Neural cell (in vitro differentiated cells): ENCODE measurements around the gene TULP1. TPM values are rescaled to one million over a fixed set of nuclear protein-coding genes. Genes with fewer than 3 reads are reported as not detected.

ENCODE experiments used
- H2AFZ ChIP-seq: fragments of 200-600, 300-800 bp; sonication (generic), shearing (Covaris generic); 2 replicates; pipeline ENCODE4 v1.6.0; 2014; ENCODE audit warnings: low read depth, mild to moderate bottlenecking, antibody characterized with exemption, low read length, moderate library complexity
- H3F3A ChIP-seq: fragments of 200-600 bp; shearing (Covaris generic); 2 replicates; pipeline ENCODE4 v1.6.1; 2016; ENCODE audit warnings: mild to moderate bottlenecking, moderate library complexity, mixed read lengths, antibody characterized with exemption, low read length; ENCODE audit not compliant: insufficient read depth, poor library complexity, severe bottlenecking
- H3K27ac ChIP-seq: fragments of 200-600, 300-800 bp; sonication (generic), shearing (Covaris generic); 2 replicates; pipeline ENCODE4 v1.5.1; 2014; ENCODE audit warnings: mild to moderate bottlenecking, low read length, moderate library complexity
- H3K27me3 ChIP-seq: fragments of 300-800, 200-600 bp; sonication (generic), shearing (Covaris generic); 2 replicates; pipeline ENCODE4 v1.6.0; 2014; ENCODE audit warnings: mild to moderate bottlenecking, low read depth, low read length, moderate library complexity; ENCODE audit not compliant: insufficient read depth
- H3K36me3 ChIP-seq: fragments of 300-800, 200-600 bp; sonication (generic), shearing (Covaris generic); 2 replicates; pipeline ENCODE4 v1.5.1; 2014; ENCODE audit warnings: mild to moderate bottlenecking, antibody characterized with exemption, low read length, moderate library complexity; ENCODE audit not compliant: insufficient read depth
- H3K4me2 ChIP-seq: fragments of 300-800, 200-600 bp; sonication (generic), shearing (Covaris generic); 2 replicates; pipeline ENCODE4 v1.6.0; 2014; ENCODE audit warnings: mild to moderate bottlenecking, low read length
- H3K4me3 ChIP-seq: fragments of 300-800, 200-600 bp; sonication (generic), shearing (Covaris generic); 2 replicates; pipeline ENCODE4 v1.5.1; 2014; ENCODE audit warnings: mild to moderate bottlenecking, low read length, moderate library complexity
- H3K79me2 ChIP-seq: fragments of 200-600 bp; shearing (Covaris generic); replicated peaks from 2 replicates; pipeline ENCODE4 v1.6.0; 2014; ENCODE audit warnings: mild to moderate bottlenecking, low read length, moderate library complexity; ENCODE audit not compliant: insufficient read depth
- H3K9ac ChIP-seq: fragments of 300-800, 200-600 bp; sonication (generic), shearing (Covaris generic); 2 replicates; pipeline ENCODE4 v1.6.1; 2016; ENCODE audit warnings: mild to moderate bottlenecking, low read length, mixed read lengths
- H3K9me2 ChIP-seq: fragments of 200-600 bp; shearing (Covaris generic); 2 replicates; pipeline ENCODE4 v1.6.1; 2016; ENCODE audit warnings: mild to moderate bottlenecking, low read length, mixed read lengths; ENCODE audit not compliant: insufficient read depth
- H3K9me3 ChIP-seq: fragments of 200-600, 300-800 bp; sonication (generic), shearing (Covaris generic); 2 replicates; pipeline ENCODE4 v1.6.1; 2016; ENCODE audit warnings: mild to moderate bottlenecking, mixed run types, low read length, moderate library complexity, mixed read lengths
- H4K20me1 ChIP-seq: fragments of 200-600 bp; shearing (Covaris generic); 2 replicates; pipeline ENCODE4 v1.6.1; 2016; ENCODE audit warnings: mild to moderate bottlenecking, mixed run types; ENCODE audit not compliant: insufficient read depth
- EP300 ChIP-seq: fragments of 450-650 bp; conservative IDR thresholded peaks from 2 replicates; pipeline ENCODE4 v1.6.1; 2014; ENCODE audit warnings: antibody characterized with exemption, mild to moderate bottlenecking, moderate library complexity; ENCODE audit not compliant: poor library complexity, severe bottlenecking
- EZH2 ChIP-seq: fragments of 200-600, 300-800 bp; shearing (Covaris generic), sonication (generic); IDR thresholded peaks from 2 replicates; pipeline ENCODE4 v1.6.1; 2014; ENCODE audit warnings: antibody characterized with exemption, low read length, borderline replicate concordance, mild to moderate bottlenecking; ENCODE audit not compliant: insufficient read depth, poor library complexity, severe bottlenecking
- MXI1 ChIP-seq: fragments of 450-650 bp; conservative IDR thresholded peaks from 2 replicates; pipeline ENCODE4 v1.6.1; 2014; ENCODE audit warnings: antibody characterized with exemption, mild to moderate bottlenecking; ENCODE audit not compliant: poor library complexity, severe bottlenecking
- POLR2AphosphoS5 ChIP-seq: IDR thresholded peaks from 2 replicates; pipeline ENCODE4 v1.6.1; 2012
- RAD21 ChIP-seq: fragments of 450-650 bp; conservative IDR thresholded peaks from 2 replicates; pipeline ENCODE4 v1.6.1; 2014; ENCODE audit warnings: antibody characterized with exemption, mild to moderate bottlenecking, moderate library complexity
- SMC3 ChIP-seq: fragments of 450-650 bp; conservative IDR thresholded peaks from 2 replicates; pipeline ENCODE4 v1.6.1; 2014; ENCODE audit warnings: antibody characterized with exemption, mild to moderate bottlenecking, moderate library complexity; ENCODE audit not compliant: poor library complexity
- TAF1 ChIP-seq: IDR thresholded peaks from 2 replicates; pipeline ENCODE4 v1.6.1; 2012; ENCODE audit warnings: low read depth
- polyA plus RNA-seq: library from polyadenylated mRNA; depleted of rRNA; stranded (reverse); fragments of >200 nt; gene quantifications from 2 replicates; pipeline ENCODE4 v1.2.3, GENCODE V29; 2014
- TF ChIP-seq, protein P1 (sequence below): fragments of 450-650 bp; IDR thresholded peaks from 2 replicates; pipeline ENCODE4 v1.5.1; 2014; ENCODE audit warnings: antibody characterized with exemption, mild to moderate bottlenecking, moderate library complexity; ENCODE audit not compliant: poor library complexity, severe bottlenecking
- TF ChIP-seq, protein P2 (sequence below): IDR thresholded peaks from 2 replicates; pipeline ENCODE4 v1.6.1; 2012; ENCODE audit warnings: borderline replicate concordance

The TULP1 gene
- polyA plus RNA-seq, 1 donor from 2014 or later, result not detected

DNA sequence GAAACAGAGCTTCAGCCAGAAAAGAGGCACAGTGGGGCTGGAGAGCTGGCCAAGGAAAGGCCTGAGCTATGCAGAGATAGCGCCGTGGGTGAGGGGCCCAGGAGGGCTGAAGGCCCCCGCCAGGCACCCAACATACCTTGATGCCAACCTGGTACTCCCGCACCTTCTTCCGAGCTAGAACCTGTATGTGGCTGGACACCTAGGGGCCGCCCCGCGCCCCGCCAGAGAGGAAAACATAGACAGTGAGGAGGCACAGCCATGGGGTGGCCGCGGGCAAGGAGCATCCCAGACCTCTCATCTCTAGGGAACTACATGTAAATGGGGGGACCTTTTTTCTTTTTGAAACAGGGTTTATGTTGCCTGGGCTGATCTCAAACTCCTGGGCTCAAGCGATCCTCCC lies 32.5 kb downstream of the TULP1 start:
- Histone ChIP-seq H3F3A (no peaks in the 10 kb centered on the region), H3K27me3 (no peaks in the 10 kb centered on the region), H3K9me3 (no peaks in the 10 kb centered on the region), H2AFZ (no peak overlapping the region), H3K27ac (no peak overlapping the region), H4K20me1 (no peaks in the 10 kb centered on the region), H3K4me2 (no peak overlapping the region), H3K4me3 (no peak overlapping the region), H3K79me2 (no peaks in the 10 kb centered on the region), H3K9ac (no peak overlapping the region), H3K36me3 (no peaks in the 10 kb centered on the region), H3K9me2 (no peaks in the 10 kb centered on the region)
- TF ChIP-seq EP300 (no peak), SMC3 (no peak), POLR2AphosphoS5 (no peak), MXI1 (no peak), RAD21 (no peak), EZH2 (no peak), TAF1 (no peak)
- TF ChIP-seq, protein P1, sequence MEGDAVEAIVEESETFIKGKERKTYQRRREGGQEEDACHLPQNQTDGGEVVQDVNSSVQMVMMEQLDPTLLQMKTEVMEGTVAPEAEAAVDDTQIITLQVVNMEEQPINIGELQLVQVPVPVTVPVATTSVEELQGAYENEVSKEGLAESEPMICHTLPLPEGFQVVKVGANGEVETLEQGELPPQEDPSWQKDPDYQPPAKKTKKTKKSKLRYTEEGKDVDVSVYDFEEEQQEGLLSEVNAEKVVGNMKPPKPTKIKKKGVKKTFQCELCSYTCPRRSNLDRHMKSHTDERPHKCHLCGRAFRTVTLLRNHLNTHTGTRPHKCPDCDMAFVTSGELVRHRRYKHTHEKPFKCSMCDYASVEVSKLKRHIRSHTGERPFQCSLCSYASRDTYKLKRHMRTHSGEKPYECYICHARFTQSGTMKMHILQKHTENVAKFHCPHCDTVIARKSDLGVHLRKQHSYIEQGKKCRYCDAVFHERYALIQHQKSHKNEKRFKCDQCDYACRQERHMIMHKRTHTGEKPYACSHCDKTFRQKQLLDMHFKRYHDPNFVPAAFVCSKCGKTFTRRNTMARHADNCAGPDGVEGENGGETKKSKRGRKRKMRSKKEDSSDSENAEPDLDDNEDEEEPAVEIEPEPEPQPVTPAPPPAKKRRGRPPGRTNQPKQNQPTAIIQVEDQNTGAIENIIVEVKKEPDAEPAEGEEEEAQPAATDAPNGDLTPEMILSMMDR, result no peak
- TF ChIP-seq, protein P2, sequence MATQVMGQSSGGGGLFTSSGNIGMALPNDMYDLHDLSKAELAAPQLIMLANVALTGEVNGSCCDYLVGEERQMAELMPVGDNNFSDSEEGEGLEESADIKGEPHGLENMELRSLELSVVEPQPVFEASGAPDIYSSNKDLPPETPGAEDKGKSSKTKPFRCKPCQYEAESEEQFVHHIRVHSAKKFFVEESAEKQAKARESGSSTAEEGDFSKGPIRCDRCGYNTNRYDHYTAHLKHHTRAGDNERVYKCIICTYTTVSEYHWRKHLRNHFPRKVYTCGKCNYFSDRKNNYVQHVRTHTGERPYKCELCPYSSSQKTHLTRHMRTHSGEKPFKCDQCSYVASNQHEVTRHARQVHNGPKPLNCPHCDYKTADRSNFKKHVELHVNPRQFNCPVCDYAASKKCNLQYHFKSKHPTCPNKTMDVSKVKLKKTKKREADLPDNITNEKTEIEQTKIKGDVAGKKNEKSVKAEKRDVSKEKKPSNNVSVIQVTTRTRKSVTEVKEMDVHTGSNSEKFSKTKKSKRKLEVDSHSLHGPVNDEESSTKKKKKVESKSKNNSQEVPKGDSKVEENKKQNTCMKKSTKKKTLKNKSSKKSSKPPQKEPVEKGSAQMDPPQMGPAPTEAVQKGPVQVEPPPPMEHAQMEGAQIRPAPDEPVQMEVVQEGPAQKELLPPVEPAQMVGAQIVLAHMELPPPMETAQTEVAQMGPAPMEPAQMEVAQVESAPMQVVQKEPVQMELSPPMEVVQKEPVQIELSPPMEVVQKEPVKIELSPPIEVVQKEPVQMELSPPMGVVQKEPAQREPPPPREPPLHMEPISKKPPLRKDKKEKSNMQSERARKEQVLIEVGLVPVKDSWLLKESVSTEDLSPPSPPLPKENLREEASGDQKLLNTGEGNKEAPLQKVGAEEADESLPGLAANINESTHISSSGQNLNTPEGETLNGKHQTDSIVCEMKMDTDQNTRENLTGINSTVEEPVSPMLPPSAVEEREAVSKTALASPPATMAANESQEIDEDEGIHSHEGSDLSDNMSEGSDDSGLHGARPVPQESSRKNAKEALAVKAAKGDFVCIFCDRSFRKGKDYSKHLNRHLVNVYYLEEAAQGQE, result no peak

DNA sequence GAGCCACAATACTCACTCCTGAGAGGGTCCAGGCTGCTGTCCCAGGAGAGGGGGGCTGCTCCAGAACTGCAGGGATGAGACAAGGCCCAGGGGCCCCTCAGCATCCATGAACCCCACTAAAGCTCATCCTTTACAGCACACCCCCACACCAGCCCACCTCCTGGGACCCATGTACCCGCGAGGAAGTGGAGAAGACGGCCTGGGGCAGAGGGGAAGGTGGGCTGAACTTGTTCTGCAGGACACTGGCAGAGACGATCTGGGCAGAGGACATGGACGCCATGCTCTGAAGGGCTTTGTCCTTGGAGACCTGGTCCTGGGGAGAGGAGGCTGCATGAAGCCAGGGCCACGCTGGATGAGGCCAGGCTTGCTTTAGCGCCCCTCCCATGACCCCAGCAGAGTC lies 34.4 kb downstream of the TULP1 start:
- no peaks in the 10 kb centered on the region for H3K9me2 ChIP-seq
- H3K27ac ChIP-seq, result no peak overlapping the region
- no peaks in the 10 kb centered on the region for H4K20me1 ChIP-seq
- H3K27me3 ChIP-seq, result no peaks in the 10 kb centered on the region
- H2AFZ ChIP-seq, result no peak overlapping the region
- H3K4me2 ChIP-seq, result no peak overlapping the region
- no peaks in the 10 kb centered on the region for H3K9me3 ChIP-seq
- TF ChIP-seq POLR2AphosphoS5, result no peak
- TF ChIP-seq SMC3, result no peak
- no peak for TF ChIP-seq RAD21
- TF ChIP-seq, protein P2, result no peak
- no peak for TF ChIP-seq MXI1
- TF ChIP-seq TAF1, result no peak
- H3K4me3 ChIP-seq, result no peak overlapping the region
- H3K79me2 ChIP-seq, result no peaks in the 10 kb centered on the region
- H3F3A ChIP-seq, result no peaks in the 10 kb centered on the region
- H3K36me3 ChIP-seq, result no peaks in the 10 kb centered on the region
- H3K9ac ChIP-seq, result no peak overlapping the region
